GM18861 (cell line): Measurements from ENCODE around the gene MUC4.
"Not testable (repeated sequence)": the region's sequence is repeated elsewhere in the genome, so short reads cannot be mapped to it uniquely, and the experiment has no call there.

ENCODE experiments used
- ATAC-seq: cut with Tn5 transposase; IDR thresholded peaks from one replicate; pipeline ENCODE4 v1.9.1; 2021; ENCODE audit not compliant: unreplicated experiment

MUC4 gene

DNA sequence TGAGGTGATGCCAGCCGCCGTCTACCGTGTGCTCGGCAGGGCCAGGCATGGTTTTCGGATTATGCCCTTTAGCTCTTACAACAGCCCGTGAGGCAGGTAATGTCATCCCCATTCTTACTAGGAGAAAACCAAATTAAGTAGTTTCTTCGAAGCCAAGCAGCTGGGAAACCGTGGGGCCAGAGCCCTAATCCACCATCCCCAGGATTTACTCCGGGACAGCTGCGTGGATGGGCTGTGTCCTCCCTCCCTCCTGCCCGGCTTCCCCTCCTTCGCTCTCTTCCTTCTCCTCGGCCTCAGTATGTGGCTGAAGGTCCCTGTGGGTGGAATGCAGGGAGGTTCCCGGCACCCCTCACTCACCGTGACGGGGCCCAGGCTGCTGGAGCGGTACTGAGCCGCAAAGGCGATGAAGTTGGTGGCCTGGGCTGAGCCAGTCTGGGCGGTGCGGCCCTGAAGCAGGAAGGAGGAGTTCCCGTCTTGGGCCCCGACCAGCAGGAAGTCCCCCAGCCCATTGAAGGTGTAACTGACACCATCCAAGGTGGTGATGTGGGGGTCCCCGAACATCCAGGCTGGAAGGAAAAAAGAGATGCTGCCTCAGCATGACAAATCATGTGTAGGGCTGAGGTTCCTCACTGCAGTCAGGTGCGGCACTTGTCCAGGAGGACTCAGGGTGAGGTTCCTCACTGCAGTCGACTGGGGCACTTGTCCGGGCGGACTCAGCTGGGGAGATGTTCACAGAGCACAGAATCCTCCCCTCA, 48.5 kb downstream of the MUC4 start:
- no peak for ATAC-seq

GRCh38 chr3:195762611-195763010, 49.1 kb downstream of the MUC4 start:
- ATAC-seq: no peak

GRCh38 chr3:195762249-195762585, 49.5 kb downstream of the MUC4 start:
- ATAC-seq: no peak

DNA sequence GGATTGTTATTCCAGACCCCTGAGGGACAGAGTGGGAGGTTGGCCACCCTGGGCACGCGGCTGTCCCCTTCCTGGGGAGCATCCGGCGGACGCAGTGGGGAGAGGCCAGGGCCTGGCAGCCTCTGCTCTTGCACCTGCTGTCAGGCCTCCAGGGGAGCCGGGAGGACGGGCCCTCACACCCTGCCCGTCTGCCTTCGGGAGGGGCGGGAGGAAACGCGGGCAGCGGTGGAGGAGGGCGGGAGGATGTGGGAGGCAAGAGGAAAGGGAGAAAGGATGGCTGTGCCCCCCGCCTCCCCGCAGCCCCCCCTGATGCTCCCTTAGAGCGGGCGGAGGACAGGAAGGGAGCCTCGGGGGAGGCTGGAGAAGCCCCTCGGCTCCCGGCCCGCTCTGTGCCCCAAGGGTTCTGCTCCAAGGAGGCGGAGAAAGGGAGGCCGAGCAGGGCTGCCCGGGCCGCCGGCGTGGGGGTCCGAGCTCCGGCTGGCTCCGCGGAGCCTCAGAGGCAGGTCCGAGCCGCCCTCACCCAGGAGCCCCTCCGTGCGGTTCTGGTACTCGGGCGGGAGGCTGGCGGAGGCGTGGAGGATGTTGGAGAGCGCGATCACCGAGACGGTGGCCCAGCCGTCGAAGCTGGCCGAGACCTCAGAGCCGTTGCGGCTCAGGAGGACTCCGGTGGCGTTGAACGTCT, 50.0 kb downstream of the MUC4 start:
- no peak for ATAC-seq

DNA sequence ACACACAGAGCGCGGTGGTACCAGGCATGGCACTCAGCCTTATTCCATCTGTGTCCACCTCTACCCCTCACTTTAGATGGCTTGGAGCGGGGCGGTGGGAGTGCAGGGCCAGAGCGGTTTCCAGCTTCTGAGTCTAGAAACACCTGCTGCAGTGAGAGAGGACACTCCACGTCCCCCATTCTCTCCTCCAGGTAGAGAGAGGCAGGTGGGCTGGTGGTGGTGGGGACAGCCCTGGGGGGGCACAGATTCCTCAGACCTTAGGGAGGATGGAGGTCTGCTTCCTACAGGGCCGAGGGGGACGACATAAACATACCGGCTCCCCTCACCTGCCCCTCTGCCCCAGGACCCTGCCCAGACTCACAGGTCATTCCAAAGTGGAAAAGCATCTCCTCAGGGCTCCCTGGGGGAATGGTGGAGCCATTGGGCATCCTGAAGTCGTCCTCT, 50.6 kb downstream of the MUC4 start:
- no peak for ATAC-seq

DNA sequence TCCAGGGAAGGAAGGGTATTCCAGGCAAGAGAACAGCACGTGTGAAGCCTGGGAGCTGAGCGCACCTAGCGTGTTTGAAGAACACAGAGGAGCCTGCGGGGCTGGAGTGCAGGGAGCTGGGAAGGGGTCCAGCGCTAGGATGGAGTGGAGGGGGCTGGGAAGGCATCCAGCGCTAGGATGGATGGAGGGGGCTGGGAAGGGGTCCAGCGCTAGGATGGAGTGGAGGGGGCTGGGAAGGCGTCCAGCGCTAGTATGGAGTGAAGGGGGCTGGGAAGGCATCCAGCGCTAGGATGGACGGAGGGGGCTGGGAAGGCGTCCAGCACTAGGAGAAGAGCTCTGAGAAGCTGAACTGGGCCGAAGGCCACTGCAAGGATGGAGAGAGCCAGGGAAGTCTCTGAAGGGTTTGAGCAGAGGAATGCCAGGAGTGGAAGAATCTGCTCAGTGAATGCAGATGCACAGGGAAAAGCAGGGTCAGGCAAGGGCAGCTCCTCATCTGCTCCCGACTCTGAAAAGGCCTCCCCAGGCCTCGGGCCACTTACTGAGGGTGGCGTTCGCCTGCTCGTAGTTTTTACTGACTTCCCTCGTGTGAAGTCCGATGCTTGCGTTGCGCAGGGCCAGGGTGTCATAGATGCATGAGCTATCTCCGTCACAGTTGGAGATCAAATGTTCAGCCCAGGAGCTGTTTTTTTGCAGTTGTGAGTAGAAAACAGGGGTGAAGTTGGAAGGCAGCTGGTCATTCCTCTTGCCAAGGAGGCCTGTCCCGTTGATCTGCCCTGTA, 51.2 kb downstream of the MUC4 start:
- no peak for ATAC-seq

DNA sequence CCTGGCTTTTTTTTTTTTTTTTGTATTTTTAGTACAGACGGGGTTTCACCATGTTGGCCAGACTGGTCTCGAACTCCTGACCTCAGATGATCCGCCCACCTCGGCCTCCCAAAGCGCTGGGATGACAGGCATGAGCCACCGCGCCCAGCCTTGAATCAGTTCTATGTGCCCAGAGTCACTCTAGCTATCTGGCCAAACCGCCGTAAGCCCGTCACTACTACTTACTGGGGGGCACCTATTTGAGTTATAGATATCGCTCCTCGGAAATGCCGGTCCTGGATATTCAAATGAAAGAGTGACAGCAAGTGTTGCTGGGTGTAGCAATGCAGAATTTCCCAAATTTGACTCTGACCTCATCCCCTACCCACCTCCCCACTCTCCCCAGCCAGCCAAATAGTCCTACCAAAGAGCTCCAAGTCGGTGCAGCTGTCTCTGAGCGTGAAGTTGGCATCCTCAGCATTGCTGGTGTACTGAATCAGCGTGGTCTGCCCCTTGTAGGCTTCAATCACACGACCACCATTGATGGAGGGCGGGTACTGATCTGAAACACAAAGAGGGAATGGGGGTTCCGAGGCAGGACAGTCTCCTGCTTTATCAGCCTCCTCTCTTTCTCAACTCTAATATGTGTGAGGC, 52.9 kb downstream of the MUC4 start:
- no peak for ATAC-seq

GRCh38 chr3:195757827-195758226, 53.9 kb downstream of the MUC4 start:
- ATAC-seq: no peak

DNA sequence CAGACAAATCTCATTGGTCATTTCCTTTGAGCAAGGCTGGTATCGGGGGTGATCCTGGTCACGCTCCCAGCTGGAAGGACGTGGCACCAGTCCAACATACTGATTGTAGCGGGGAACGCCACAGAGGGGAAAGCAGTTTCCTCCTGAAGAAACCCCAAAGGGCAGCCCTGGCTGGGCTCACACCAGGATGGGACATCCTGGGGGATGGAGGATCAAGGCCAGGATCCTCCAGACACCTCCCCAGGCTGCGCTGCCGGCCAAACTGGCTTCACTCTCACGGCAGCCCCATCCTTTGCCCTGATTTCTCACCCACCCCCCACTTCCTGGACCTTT, 54.3 kb downstream of the MUC4 start:
- ATAC-seq: no peak

DNA sequence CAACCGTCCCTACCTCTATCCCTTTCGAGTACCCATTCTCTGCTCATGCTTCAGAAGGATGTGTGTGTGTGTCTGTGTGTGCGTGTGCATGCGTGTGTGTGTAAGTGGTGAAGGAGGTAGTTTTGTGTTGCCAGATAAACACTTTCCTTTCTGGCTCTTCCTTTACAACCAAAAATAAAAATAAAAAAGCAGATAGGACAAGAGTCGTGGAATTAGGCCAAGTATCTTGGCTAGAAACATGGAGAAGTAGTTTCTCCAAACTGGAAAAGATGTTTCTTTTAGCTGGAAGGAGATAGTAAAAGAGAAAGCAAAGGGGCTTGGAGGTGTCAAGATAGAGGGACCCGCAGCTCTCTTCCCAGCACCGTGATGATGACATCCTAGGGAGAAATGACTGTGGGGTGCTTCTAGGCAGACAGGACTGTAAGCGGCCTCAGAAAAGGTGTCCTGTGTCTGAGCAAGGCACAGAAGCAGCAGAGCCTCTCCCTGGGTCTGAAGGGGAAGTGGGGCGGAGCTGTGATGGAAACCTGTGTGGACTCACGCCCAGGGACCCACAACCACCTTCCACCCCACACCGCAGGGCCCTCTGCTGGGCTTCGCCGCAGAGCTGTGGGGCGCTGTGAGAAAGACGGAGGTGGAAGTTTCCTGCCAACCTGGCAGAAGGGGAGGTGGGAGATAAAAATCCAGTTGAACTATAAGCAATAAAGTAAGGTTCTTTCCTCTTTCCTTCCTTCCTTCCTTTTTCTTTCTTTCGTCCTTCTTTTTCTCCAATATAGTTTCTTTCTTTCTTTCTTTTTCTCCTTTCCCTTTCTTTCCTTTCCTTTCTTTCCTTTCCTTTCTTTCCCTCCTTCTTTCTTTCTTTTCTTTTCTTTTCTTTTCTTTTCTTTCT, 55.7 kb downstream of the MUC4 start:
- ATAC-seq: no peak

DNA sequence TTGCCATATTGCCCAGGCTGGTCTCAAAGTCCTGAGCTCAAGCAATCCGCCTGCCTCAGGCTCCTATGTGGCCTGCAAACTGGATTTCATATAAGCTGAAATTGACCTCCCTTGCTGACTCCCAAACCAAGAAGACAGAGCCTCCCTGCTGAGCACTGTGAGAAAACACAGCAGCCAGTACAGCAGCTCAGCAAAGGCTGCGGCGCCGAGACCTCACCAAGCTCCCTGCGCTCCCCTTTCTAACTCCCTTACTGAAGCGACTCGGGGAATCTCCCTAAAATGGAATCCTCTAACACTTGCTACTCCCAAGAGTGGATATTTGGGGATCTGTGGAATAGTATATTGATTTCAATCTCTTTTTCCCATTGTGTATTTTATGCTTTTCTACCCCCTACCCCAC, 56.3 kb downstream of the MUC4 start:
- no peak for ATAC-seq

- ATAC-seq: no peak
These were observed 56.8 kb downstream of the MUC4 start for GRCh38 chr3:195754906-195755305.

DNA sequence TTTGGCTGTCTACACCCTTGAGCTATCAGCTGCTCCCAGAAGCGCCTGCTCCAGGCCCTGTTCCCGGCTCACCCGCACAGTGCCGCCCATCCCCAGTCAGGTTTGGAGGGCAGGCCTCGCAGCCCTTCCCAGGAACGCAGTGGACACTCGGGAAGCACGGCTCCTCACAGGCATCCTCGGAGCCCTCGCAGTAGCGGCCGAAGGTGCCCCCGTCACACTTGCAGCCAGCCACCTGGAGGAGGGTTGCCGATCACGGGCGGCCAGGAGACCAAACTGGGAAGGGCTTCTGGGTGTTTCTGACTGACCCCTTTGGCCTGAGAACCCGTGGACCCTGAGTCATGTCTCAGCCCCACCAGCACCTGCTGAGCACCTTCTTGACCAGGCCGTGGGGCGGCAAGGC, 57.6 kb downstream of the MUC4 start:
- no peak for ATAC-seq

- no peak for ATAC-seq
These were observed 58.1 kb downstream of the MUC4 start for GRCh38 chr3:195753581-195753980.

DNA sequence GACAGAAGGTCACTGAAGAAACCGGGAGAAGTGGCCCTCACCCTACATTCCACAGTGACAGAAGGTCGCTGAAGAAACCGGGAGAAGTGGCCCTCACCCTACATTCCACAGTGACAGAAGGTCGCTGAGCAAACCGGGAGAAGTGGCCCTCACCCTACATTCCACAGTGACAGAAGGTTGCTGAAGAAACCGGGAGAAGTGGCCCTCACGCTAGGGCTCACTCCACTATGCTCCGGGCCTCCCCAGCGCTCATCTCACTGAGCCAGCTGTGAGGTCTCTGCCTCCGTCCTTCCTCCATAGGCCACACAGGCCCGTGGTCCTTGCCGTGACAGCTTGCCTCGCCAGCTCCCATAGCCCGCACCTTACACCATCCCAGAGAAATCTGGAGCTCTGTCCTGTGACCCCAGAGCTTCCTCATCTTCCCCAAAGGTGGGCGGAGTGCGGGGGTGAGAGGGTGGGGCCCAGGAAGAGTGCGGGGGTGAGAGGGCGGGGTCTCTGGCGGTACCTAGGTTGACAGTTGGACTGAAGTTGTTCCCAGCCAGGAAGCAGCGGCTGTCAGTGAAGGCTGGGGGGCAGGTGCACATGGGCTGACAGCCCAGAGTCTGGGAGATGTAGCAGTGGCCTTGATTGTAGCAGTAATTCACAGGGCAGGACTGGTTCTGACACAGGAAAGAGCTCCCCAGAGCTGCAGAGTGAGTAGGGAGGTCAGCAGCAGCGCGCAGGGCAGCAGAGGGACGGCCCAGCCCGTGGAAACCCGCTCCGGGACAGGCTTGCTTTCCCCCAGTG, 59.0 kb downstream of the MUC4 start:
- ATAC-seq: no peak

GRCh38 chr3:195752066-195752465, 59.7 kb downstream of the MUC4 start:
- ATAC-seq: no peak

- no peak for ATAC-seq
These were observed 60.2 kb downstream of the MUC4 start for GRCh38 chr3:195751560-195751959.

GRCh38 chr3:195750797-195751520, 60.8 kb downstream of the MUC4 start:
- ATAC-seq: no peak

DNA sequence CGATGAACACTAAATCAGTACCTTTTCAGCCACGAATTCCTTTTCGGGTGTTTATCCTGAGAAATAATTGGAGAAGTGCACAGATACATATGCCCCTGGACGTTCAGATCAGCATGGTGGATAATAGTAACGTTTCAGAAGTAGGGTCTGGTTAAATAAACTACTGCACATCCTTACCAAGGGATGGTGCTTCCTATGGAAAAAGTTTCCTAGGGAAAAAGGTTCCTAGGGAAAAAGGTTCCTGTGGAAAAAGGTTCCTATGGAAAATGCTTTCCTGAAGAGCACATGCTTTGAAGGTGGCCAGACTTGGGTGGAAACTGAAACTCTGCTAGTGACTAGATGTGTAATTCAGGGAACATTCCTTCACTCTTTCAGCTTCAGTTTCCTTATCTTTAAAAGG, 62.6 kb downstream of the MUC4 start:
- ATAC-seq: not testable (repeated sequence)
